Upper lobe of right lung (tissue), 1 donor: ENCODE data around the gene MGAT4A. TPM values are rescaled to one million over a fixed set of nuclear protein-coding genes. Genes with fewer than 3 reads are reported as not detected.

Experiments
- ATAC-seq: fragments of 200-7000 bp; cut with Tn5 transposase; one replicate; pipeline ENCODE4 v1.9.1; 2020; ENCODE audit warnings: mild to moderate bottlenecking, moderate library complexity
- DNase-seq: peaks from one replicate; pipeline ENCODE4 v3.0.0-alpha.2; 2020
- H3K27ac ChIP-seq: fragments of 200-600 bp; one replicate; pipeline ENCODE4 v1.8.0; 2022
- H3K27me3 ChIP-seq: fragments of 200-600 bp; one replicate; pipeline ENCODE4 v1.8.0; 2022; ENCODE audit warnings: mild to moderate bottlenecking
- H3K36me3 ChIP-seq: fragments of 200-600 bp; one replicate; pipeline ENCODE4 v1.8.0; 2022
- H3K4me1 ChIP-seq: fragments of 200-600 bp; one replicate; pipeline ENCODE4 v1.8.0; 2022
- H3K4me3 ChIP-seq: fragments of 200-600 bp; one replicate; pipeline ENCODE4 v1.8.0; 2022; ENCODE audit warnings: mild to moderate bottlenecking
- H3K9me3 ChIP-seq: fragments of 200-600 bp; one replicate; pipeline ENCODE4 v1.8.0; 2022
- intact Hi-C: fragments of 100-400 bp; cut with DNase I; formaldehyde crosslinking; loops from one replicate; pipeline ENCODE4 v1.11.0; 2022
- total RNA-seq: library from RNA; stranded (reverse); fragmentation: NEBNext Ultra II Directional; extraction: Animal tissue kit (Norgen Biotek cat#: 25700); gene quantifications from one replicate; pipeline ENCODE4 v1.2.1, GENCODE V29; 2021
- TF ChIP-seq, protein P1 (sequence below): fragments of 200-600 bp; IDR thresholded peaks from one replicate; pipeline ENCODE4 v1.8.0; 2022; ENCODE audit warnings: antibody characterized with exemption
- donor health status: DM: no; HTN: yes; CAD: no; lungs with severe emphysema.

MGAT4A gene
- total RNA-seq, 1 donor from 2014 or later, result 85.8 TPM

GRCh38 chr2:98658816-98659490, 72.0 kb downstream of the MGAT4A start:
- Histone ChIP-seq H3K27me3 (no peaks in the 10 kb centered on the region), H3K4me1 (no peaks in the 10 kb centered on the region), H3K9me3 (no peaks in the 10 kb centered on the region), H3K36me3 (peaks cover 18% of the 10 kb centered on the region), H3K27ac (peak overlapping the region; percentile 8), H3K4me3 (no peak overlapping the region)
- no peak for DNase-seq
- no peak for ATAC-seq
- intact Hi-C loops, result no loop called here
- TF ChIP-seq, protein P1, sequence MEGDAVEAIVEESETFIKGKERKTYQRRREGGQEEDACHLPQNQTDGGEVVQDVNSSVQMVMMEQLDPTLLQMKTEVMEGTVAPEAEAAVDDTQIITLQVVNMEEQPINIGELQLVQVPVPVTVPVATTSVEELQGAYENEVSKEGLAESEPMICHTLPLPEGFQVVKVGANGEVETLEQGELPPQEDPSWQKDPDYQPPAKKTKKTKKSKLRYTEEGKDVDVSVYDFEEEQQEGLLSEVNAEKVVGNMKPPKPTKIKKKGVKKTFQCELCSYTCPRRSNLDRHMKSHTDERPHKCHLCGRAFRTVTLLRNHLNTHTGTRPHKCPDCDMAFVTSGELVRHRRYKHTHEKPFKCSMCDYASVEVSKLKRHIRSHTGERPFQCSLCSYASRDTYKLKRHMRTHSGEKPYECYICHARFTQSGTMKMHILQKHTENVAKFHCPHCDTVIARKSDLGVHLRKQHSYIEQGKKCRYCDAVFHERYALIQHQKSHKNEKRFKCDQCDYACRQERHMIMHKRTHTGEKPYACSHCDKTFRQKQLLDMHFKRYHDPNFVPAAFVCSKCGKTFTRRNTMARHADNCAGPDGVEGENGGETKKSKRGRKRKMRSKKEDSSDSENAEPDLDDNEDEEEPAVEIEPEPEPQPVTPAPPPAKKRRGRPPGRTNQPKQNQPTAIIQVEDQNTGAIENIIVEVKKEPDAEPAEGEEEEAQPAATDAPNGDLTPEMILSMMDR, result no peak

DNA sequence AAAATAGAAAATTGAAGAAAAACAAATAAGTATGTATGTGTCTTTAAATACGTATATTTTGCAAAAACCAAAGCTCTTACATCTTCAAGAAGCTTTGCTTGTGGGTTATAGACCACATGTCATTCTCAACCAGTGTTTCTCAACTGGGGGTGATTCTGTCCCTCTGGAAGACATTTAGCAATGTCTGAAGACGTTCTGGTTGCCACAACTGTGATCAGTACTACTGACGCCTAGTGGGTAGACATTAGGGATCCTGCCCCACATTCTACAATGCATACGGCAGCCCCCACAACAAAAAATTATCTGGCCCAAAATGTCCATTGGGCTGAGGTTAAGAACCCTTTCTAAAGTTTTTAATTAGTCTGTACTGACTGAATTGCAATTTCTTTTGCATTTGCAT, 74.1 kb downstream of the MGAT4A start:
- no peaks in the 10 kb centered on the region for H3K27me3 ChIP-seq
- no peak overlapping the region for H3K4me3 ChIP-seq
- DNase-seq (no peak), ATAC-seq (peak; percentile 85)
- TF ChIP-seq, protein P1, result no peak
- peak overlapping the region; percentile 26 for H3K27ac ChIP-seq
- peaks cover 11% of the 10 kb centered on the region for H3K36me3 ChIP-seq
- no peaks in the 10 kb centered on the region for H3K4me1 ChIP-seq
- no peaks in the 10 kb centered on the region for H3K9me3 ChIP-seq
- intact Hi-C loops, result no loop called here

GRCh38 chr2:98654699-98655495, 76.0 kb downstream of the MGAT4A start:
- no peaks in the 10 kb centered on the region for H3K36me3 ChIP-seq
- no peaks in the 10 kb centered on the region for H3K4me1 ChIP-seq
- H3K27me3 ChIP-seq, result no peaks in the 10 kb centered on the region
- no peak overlapping the region for H3K4me3 ChIP-seq
- TF ChIP-seq, protein P1, result no peak
- ATAC-seq (peak; percentile 65), DNase-seq (no peak)
- H3K27ac ChIP-seq, result no peak overlapping the region
- H3K9me3 ChIP-seq, result no peaks in the 10 kb centered on the region
- intact Hi-C loops, result no loop called here

GRCh38 chr2:98650998-98651397, 79.9 kb downstream of the MGAT4A start:
- Histone ChIP-seq H3K36me3 (peaks cover 19% of the 10 kb centered on the region), H3K4me3 (no peak overlapping the region), H3K27me3 (no peaks in the 10 kb centered on the region), H3K9me3 (no peaks in the 10 kb centered on the region), H3K4me1 (no peaks in the 10 kb centered on the region), H3K27ac (no peak overlapping the region)
- DNase-seq (no peak), ATAC-seq (no peak)
- intact Hi-C loops, result loop anchor here (2.0 kb wide), 1 partner anchor 182 kb away; no protein-coding TSS in a partner anchor
- TF ChIP-seq, protein P1, result no peak

DNA sequence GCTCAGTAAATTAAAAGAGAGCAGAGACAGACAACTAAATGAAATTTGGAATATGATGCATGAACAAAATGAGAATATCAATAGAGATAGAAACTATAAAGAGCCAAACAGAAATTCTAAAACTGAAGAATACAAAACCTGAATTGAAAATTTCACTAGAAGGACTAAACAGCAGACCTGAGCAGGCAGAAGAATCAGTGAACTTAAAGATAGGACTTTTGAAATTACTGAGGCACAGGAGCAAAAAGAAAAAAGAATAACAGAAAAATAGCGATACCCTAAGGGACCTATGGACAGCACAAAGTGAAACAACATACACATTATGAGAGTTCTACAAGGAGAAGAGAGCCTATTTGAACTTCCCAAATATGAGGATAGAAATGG, 80.9 kb downstream of the MGAT4A start:
- Histone ChIP-seq H3K4me1 (no peaks in the 10 kb centered on the region), H3K36me3 (peaks cover 25% of the 10 kb centered on the region), H3K27ac (no peak overlapping the region), H3K27me3 (no peaks in the 10 kb centered on the region), H3K9me3 (no peaks in the 10 kb centered on the region), H3K4me3 (no peak overlapping the region)
- no peak for ATAC-seq
- TF ChIP-seq, protein P1, result no peak
- DNase-seq, result no peak
- intact Hi-C loops, result loop anchor here (2.0 kb wide), 1 partner anchor 183 kb away; no protein-coding TSS in a partner anchor
